DND-41 (cell line): ENCODE data around the gene ERG.

Experiments used
- EZH2 ChIP-seq: IDR thresholded peaks from 3 replicates; pipeline ENCODE4 v1.6.1; 2012; ENCODE audit warnings: borderline replicate concordance, low read depth, mild to moderate bottlenecking, moderate library complexity, low read length, inconsistent platforms; ENCODE audit not compliant: severe bottlenecking
- TF ChIP-seq, protein P1 (sequence below): IDR thresholded peaks from 2 replicates; pipeline ENCODE4 v1.5.1; 2012; ENCODE audit warnings: borderline replicate concordance, low read length, moderate library complexity, mild to moderate bottlenecking; ENCODE audit not compliant: poor library complexity, severe bottlenecking; ENCODE audit errors: extremely low read depth

DNA sequence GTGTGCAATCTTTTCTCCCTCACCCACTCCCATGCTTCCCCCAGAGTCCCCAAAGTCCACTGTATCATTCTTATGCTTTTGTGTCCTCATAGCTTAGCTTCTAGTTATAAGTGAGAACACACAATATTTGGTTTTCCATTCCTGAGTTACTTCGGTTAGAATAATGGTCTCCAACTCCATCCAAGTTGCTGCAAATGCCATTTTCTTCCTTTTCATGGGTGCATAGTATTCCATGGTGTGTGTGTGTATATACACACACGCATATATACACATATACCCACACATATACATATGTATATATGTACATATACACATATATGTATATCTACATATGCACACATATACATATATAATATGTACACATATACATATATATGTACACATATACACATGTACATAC, 69.3 kb downstream of the ERG start:
- no peak for TF ChIP-seq EZH2
- TF ChIP-seq, protein P1, sequence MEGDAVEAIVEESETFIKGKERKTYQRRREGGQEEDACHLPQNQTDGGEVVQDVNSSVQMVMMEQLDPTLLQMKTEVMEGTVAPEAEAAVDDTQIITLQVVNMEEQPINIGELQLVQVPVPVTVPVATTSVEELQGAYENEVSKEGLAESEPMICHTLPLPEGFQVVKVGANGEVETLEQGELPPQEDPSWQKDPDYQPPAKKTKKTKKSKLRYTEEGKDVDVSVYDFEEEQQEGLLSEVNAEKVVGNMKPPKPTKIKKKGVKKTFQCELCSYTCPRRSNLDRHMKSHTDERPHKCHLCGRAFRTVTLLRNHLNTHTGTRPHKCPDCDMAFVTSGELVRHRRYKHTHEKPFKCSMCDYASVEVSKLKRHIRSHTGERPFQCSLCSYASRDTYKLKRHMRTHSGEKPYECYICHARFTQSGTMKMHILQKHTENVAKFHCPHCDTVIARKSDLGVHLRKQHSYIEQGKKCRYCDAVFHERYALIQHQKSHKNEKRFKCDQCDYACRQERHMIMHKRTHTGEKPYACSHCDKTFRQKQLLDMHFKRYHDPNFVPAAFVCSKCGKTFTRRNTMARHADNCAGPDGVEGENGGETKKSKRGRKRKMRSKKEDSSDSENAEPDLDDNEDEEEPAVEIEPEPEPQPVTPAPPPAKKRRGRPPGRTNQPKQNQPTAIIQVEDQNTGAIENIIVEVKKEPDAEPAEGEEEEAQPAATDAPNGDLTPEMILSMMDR, result no peak
